T-helper 2 cell (primary cell): ENCODE measurements around the gene CD300H.
"Not testable (repeated sequence)": the region's sequence is repeated elsewhere in the genome, so short reads cannot be mapped to it uniquely, and the experiment has no call there.

Experiments
- DNase-seq, 5 experiments: peaks; one replicate each; pipeline versions ENCODE4 v3.0.0 to v3.0.0-alpha.2; 2012 to 2022

The CD300H gene

DNA sequence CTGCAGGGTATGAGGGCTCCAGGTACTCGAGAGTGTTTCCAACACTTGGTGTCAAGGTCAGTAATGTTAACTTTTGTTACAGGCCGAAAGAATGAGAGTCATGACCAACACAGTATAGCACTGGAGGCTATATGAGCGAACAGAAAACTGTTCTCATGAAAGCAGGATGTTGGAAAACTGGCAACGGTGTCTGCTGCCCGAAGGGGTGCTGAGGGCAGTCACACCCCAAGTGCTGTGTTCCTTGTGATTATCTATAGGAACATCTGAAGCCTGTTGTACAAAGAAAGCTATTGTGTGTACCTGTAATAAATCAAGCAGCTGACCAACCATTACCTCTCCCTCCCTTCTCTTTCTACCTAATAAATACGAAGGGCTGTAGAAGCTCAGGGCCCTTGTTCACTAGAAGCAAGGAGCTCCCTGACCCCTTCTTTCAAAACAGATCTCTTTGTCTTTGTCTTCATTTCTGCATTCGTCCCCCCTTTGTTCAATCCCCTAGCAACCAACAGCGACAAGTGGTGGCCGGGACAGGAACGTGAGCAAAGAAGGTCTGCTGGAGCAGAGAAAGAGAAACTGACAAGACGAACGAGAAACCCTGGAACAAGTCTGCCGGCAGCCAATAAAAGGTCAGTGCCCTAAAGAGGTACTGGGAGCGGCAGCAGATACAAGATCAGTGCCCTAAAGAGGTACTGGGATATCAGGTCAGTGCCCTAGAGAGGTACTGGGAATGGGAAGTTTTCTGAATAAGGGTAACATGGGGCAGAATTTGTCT is 17.2 kb upstream of the CD300H start:
- no peak for DNase-seq

- no peak for DNase-seq
Observed at GRCh38 chr17:74582633-74583032, 15.3 kb upstream of the CD300H start.

GRCh38 chr17:74579900-74580299 is 12.6 kb upstream of the CD300H start:
- no peak for DNase-seq

DNA sequence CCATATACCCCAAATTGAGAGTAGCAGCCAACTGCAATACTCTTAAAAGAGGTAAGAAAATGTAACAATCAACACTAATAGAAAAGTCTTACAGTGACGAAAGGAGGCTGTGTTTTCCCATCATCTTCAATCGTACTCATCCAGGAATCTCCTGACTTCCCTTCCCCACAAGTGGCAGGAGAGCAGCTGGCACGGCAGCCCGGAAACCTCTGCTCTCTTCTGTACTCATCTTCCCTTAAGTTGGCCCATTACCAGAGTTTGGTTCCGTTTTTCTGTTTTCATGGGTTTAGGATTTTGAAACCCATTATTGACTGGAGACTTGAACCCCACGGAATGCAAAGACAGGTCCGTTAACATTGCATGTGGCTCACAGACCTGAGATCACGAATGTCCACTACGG is 11.7 kb upstream of the CD300H start:
- no peak for DNase-seq

DNA sequence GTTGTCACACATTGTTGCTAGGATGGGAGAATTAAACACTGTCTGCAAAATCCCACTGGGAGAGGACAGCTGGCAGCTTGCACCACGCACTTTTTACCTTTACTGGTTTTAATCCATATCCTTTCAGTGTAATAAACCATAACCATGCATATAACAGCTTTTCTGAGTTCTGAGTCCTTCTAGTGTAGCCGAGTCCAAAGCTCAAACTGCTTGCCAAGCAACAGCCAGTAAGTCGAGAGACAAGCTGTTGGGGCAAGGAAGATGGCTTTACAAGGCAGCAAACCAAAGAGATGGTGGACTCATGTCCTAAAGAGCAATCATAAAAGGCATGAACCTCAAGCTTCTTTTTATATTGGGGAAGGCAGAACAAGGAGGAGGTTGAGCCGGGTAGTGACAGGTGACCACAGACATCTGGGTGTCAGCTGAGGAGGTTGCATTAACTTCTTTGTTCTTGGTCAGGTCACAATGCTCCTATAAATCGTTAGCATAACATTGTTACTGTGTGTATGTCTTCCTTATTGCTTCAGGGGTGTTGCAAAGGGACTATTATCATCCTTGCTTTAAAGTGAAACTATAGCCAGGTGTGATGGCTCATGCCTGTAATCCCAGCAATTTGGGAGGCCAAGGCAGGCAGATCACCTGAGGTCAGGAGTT is 7.3 kb upstream of the CD300H start:
- DNase-seq = no peak

DNA sequence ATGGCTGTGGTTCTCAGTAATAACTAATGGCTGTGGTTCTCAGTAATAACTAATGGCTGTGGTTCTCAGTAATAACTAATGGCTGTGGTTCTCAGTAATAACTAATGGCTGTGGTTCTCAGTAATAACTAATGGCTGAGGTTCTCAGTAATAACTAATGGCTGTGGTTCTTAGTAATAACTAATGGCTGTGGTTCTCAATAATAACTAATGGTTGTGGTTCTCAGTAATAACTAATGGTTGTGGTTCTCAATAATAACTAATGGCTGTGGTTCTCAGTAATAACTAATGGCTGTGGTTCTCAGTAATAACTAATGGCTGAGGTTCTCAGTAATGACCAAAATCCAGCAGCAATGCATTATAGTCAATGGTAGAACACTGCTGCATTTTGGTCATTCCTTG is 6.3 kb upstream of the CD300H start:
- not testable (repeated sequence) for DNase-seq

- no peak for DNase-seq
Observed at GRCh38 chr17:74573169-74573568, 5.9 kb upstream of the CD300H start.

- no peak for DNase-seq
Observed at GRCh38 chr17:74571621-74572270, 4.4 kb upstream of the CD300H start.

- DNase-seq = no peak
Observed at GRCh38 chr17:74569020-74570003, 2.0 kb upstream of the CD300H start.

- DNase-seq = no peak
Observed at GRCh38 chr17:74568106-74568873, 981 bp upstream of the CD300H start.

DNA sequence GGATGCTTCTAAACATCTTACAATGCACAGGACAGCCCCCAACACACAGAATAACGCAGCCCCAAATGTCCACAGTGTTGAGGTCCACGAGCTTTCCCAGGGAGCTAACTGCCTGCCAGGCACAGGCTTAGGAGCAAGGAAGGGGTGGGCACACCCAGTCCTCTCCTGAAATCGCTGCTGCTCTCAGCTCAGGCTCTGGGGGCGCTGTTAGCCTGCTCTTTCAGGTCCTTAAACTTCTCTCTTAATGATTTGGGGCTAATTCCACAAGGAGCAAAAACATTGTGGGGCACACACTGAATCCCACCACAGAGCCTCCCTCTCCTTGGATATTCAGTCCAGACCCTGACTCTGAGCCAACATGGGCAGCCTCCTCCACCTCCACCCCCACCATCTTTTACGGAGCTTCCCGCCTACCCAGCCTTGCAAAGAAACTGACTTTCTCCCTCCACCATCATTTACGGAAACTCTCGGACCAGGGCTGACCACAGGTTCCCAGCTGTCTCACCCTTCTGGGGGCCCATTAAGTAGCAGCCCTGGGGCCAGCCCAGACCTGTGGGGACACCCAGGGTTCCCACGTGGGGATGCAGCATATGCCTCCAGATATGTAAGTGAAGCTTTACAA is 1.1 kb downstream of the CD300H start:
- peak in 1 of 5 experiments; percentile 27 for DNase-seq

GRCh38 chr17:74565126-74565525 is 2.2 kb downstream of the CD300H start:
- no peak for DNase-seq

DNA sequence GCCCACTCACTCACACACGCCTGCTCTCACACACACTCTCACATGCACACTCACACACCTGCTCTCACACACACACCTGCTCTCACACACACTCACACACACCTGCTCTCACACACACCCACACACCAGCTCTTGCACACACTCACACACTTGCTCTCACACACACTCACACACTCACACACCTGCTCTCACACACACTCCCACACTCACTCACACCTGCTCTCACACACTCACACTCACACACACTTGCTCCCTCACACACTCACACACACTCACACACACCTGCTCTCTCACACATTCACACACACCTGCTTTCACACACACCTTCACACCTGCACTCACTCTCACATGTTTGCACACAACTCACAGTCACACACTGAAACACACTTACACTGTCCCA is 4.0 kb downstream of the CD300H start:
- no peak for DNase-seq

DNA sequence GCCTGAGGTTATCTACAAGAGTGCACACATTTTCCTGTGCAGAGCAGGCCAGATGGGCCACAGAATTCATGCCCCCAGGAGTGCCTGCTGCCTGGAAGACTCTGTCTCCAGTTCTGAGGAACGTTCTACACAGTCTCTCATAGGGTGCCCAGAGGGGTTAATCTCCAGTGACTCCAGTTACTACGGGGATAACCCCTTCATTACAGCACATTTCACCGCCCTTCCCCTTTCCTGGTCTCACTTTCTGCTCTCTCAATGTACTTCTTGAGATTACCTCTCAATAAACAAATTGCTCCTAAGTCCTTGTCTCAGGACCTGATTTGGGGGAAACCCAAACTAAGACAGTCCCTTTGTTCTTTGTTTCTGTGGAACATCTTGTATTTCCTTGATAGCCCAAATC is 5.7 kb downstream of the CD300H start:
- DNase-seq = no peak

GRCh38 chr17:74558882-74559519 is 8.3 kb downstream of the CD300H start:
- DNase-seq = no peak

- not testable (repeated sequence) for DNase-seq
Observed at GRCh38 chr17:74558402-74558801, 8.9 kb downstream of the CD300H start.

GRCh38 chr17:74555427-74555940 is 11.8 kb downstream of the CD300H start:
- DNase-seq = no peak

DNA sequence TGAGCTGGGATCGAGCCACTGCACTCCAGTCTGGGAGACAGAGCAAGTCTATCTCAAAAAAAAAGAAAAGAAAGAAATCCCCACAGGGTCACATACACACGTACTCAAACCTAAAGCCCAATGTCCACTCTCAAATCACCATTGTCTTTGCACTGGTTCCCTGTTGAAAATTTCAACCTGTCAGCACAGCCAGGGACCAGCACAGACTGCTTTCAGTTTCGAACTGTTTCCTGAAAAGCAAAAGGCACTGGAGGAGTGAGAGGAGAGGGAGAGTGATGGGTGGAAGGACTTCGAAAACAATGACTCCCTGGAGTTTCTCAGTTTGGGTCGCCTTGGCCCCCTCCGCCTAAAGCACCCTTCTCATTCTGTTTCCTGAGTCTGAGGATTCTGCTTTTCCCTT is 12.4 kb downstream of the CD300H start:
- DNase-seq = no peak

- DNase-seq = no peak
Observed at GRCh38 chr17:74552037-74552436, 15.3 kb downstream of the CD300H start.

GRCh38 chr17:74550602-74551001 is 16.7 kb downstream of the CD300H start:
- no peak for DNase-seq

GRCh38 chr17:74549343-74549742 is 18.0 kb downstream of the CD300H start:
- no peak for DNase-seq
